Stimulated activated CD8-positive, alpha-beta memory T cell treated with anti-CD3 and anti-CD28 coated beads, Interleukin-4, amount 100 ng/mL, for 4 hours (primary cell): ENCODE results near the gene WDR27.
"Not testable (repeated sequence)": the region's sequence is repeated elsewhere in the genome, so short reads cannot be mapped to it uniquely, and the experiment has no call there.

Experiments
- DNase-seq, 2 donors: peaks; one replicate each; pipeline ENCODE4 v3.0.0-alpha.2; 2020; ENCODE audit warnings: low read depth in 2 of 2, low spot score in 1 of 2

The WDR27 gene

DNA sequence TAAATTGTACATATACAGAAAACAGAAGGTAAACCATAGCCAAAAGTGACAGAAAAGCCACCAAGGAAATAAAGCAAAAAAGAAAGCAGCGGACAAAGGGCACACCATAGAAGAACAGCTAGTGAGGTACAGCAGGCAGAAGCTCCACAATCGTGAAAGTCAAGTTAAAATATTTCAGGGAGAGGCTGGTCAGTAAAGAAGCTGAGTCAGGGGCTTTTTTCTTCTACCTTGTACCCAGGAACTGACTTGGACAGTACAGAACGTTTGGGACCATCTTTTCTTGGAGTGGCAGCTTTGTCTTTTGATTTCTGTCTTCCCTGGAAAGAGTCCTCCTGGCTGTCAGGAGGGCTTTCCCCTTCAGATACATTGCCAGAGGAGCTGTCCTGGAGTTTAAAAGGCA lies 8.2 kb upstream of the WDR27 start:
- DNase-seq, result no peak

DNA sequence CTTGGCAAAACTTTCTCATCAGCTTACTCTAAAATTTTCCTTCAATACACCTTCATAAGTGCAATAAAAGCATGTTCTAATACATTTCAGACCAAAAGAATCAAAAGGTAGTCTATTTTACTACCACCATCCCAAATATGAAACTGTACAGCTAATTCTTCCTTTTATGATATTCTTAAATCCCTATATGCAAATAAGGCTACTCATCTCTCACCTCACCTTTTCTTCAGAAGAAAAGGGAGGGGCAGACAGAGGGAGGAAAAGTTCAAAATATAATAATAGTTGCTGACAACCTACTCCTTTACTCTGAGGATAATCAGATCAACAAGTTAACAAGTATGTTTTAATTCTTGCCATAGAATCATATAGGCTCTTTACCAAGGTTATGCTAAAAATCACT lies 7.5 kb upstream of the WDR27 start:
- DNase-seq, result no peak

DNA sequence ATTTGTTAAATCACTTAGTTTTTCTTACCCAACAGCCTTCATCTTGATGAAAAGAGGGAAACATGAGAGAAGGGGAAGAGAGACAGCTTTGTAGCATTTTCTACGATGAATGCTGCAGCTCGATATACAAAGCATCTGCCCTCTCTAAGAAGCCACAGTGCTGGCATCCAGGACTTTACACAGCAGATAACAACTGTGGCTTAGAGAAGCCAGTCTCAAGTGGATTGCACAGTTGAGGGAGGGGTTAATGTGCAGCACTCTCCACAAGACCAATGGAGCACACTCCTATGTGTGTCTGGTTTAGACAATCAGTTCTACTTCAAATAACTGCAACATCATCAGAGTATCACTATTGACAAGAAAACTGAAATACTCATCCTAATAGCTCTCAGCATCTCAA lies 5.9 kb upstream of the WDR27 start:
- no peak for DNase-seq

DNA sequence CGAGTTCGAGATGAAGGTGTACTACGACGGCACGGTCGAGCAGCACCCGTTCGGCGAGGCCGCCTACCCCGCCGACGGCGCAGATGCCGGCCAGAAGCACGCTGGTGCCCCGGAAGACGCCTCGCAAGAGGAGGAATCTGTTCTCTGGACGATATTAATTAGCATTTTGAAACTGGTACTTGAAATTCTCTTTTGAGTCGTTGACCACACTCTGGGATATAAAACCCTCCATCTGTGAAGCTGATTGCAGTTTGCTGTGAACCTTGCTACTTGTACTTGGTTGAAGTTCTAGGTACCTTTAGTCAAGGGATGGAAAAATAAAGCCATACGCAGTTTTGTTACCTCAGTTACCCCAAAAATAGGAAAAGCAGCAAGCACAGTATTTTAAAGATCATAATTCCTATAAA lies 1.0 kb upstream of the WDR27 start:
- DNase-seq, result no peak

DNA sequence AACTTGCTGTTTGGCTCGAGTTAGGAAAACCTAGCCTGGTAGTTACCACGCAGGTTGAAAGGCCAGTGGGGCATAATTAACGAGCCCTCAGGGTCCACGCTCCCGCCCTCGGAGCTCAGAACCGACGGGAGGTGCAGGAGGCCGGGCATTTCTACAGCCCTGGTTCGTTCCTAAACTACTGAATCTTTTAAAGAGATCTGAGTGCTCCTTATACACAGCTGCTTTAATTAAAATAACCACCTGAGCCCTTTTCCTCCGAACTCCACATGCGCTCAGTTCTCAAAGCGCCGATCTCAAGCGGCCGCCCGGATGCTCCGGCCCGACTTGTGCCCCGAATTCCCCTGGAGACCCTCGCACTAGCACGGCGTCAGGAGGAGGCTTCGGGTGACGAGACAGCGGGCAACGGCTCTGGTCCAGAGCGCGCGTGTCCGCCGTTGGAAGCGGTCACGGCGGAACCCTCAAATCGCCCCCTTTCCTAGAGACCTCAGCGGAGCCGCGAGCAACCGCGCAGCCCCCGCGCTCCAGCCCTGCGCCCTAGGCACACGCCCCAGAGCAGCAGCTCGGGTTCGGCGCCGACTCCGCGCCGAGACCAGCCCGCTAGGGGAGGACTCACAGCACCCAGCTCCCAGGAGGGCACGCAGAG lies 397 bp downstream of the WDR27 start:
- no peak for DNase-seq

DNA sequence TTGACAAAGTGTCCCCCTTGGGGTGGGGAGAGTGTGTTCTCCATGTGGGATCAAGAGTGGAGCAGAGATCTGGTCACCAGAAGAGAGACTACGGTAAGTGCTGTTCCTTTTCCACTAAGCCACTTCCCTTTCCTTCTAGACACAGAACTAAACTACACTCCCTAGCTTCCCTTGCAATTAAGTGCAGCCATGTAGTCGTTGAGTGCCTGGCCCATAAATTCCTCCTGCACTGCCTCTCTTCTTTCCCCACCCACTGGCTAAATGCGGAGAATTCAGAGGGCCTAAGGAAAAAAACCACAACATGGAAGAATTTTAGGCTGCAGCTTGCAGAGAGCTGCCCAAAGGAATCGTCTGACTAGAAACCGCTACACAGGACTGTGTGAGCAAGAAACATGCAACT lies 1.5 kb downstream of the WDR27 start:
- DNase-seq, result no peak

DNA sequence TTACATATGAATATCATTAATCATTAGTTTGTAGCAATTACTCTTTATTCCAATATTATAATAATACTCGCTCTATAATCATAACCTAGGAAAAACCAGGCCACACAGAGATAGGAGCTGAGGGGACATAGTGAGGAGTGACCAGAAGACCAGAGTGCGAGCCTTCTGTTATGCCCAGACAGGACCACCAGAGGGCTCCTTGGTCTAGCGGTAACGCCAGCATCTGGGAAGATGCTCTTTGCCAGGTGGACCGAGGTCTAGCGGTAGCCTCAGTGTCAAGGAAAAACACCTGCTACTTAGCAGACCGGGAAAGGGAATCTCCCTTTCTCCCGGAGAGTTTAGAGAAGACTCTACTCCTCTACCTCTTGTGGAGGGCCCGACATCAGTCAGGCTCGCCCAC lies 4.7 kb downstream of the WDR27 start:
- DNase-seq, result not testable (repeated sequence)

DNA sequence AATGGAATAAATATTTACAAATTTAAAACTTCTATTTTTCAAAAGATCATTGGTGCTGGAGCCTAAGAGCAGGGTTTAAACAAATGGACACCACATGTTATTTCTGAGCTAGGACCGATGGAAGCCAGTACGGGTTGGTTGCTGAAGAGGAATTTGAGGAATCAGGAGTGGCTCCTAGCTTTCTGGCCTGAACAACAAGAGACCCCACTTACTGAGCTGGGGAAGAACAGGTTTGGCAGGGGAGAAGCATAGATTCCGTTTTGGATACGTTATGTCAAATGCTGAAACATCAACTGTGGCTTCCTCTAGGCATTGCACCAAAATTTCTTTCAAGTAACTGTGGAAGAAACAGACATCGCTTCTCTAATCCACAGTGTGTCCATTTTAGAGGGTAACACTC lies 6.7 kb downstream of the WDR27 start:
- no peak for DNase-seq

DNA sequence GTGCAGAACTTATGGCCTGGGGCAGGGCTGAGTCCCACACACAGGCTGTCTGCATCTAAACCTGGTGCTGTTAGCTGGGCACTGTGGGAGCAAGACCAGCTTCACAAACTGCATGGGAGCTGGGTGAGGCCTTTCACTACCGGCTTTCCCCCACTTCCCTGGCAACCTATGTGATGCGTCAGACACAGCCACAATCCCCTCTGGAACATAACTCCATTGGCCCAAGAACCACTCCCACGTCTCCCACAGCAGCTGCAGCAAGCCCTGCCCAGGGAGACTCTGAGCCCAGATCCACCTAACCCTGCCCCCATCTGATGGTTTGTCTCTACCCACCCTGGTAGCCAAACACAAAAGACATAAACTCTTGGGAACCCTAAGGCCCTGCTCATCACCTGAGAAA lies 9.3 kb downstream of the WDR27 start:
- no peak for DNase-seq

DNA sequence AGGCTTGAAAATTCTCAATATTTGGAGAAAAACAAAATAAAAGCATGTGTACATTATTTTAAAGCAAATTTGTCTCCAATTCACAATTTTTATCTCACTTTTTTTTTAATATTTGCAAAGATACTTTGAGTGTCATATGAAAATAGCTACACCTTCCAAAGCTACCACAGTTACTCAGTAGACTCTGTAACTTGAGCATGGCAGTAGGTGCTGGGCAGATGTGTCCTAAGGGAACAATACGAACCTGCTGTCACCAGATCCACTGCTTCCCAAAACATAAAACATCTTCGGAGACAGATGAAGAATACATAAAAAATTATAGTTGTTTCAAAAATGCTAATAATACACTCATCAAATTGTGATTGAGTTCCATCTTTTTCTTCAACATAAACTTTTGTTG lies 10.6 kb downstream of the WDR27 start:
- no peak for DNase-seq

DNA sequence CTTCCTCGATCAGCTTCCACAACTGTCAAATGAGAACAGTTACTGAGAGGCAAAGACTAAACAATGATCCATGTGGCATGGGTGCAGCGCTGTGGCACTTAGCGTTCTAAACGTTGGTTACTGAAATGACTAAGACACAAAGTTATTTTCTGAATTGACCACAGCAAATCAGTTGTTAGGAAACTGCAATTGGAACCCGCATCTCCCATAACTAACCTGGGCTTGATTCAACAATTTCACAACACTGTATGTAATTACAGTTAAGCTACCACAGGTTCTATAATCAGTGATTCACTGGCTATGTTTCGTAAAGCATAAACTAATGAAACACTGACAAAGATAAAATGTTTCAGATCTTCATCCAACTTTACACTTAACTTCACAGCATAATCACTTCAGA lies 12.5 kb downstream of the WDR27 start:
- DNase-seq, result no peak

DNA sequence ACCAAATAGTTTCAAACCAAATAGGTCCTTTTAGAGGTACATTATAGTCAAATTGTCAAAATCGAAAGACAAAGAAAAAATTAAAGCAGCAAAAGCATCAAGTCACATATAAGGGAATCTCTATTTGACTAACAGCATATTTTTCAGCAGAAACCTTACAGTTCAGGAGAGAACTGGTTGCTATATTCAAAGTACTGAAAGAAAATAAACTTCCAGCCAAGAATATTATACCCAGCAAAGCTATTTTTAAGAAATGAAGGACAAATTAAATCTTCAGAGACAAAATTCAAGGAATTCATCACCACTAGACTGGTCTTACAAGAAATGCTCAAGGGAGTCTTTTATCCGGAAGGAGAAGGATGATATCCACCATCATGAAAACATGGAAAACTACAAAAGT lies 16.0 kb downstream of the WDR27 start:
- no peak for DNase-seq

DNA sequence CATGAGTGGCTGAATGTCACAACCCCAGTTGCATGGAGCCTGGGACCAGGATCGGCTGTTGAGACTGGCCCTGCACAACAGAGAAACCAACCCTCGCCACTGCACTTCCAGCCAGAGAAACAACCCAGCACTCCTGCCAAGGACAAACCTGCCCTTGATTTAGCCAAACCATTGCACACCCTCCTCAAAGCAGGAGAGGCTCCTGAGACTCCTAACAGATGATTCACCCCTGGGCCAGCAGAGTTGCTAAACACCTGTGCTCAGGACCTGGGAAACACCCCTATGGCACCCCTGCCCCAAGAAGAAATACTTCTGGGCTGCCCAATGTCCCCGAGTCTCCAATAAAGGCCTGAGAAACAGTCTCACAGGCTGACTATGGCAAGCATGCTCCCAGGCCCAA lies 17.8 kb downstream of the WDR27 start:
- DNase-seq, result no peak

DNA sequence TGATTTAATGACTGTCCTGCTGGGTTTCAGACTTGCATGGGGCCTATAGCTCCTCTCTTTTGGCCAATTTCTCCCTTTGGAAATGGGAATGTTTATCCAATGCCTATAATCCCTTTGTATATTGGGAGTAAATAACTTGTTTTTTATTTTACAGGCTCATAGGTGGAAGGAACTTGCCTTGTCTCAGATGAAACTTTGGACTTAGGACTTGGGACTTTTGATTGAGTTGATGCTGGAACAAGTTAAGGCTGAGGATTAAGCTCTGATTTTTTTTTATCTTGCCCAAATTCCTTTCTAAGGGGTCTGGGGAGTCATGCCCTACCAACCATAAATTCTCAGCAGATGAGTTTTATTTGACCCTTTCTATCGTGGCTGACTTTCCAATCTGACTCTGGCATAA lies 23.5 kb downstream of the WDR27 start:
- no peak for DNase-seq

DNA sequence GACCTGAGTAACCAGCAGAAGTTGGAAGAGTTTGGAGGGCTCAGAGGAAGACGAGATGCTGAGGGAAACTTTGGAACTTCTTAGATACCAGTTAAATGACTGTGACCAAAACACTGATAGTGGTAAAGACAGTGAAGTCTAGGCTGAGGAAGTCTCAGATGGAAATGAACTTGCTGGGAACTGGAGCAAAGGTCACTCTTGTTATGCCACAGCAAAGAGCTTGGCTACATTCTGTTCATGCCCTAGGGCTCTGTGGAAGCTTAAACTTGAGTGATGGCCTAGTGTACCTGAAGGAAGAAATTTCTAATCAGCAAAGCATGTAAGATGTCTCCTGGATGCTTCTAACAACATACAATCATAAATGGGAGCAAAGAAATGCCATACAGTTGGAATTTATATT lies 24.7 kb downstream of the WDR27 start:
- no peak for DNase-seq

DNA sequence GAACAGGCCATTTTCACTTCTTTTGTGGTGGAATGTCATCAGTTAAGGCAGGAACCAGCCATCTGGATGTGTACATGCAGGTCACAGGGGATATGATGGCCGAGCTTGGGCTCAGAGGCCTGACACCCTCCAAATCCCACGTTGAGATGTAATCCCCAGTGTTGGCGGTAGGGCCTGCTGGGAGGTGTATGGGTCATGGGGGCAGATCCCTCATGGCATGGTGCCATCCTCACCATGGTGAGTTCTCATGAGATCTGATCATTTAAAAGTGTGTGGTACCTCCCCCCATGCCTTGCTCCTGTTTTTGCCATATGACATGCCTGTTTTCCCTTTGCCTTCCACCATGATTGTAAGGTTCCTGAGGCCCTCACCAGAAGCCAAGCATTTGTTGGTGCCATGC lies 26.8 kb downstream of the WDR27 start:
- DNase-seq, result no peak

DNA sequence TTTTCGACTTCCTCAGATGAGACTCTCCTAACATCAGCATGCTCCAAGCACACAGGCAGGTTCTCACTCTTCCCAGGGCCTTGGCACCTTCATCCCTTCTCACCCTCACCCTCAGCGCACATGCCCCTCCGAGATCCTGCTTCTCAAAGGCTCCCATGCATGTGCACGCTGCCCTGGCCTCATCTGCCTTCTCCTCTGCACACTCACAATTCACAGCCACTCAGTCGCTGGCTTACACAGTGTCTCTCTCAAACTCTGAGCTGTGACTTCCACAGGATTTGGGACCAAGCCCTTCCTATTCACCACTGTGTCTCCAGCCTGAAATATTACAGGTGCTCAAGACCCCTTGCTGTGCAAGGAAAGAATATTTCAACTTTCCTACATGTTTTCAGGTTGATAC lies 30.3 kb downstream of the WDR27 start:
- no peak for DNase-seq

DNA sequence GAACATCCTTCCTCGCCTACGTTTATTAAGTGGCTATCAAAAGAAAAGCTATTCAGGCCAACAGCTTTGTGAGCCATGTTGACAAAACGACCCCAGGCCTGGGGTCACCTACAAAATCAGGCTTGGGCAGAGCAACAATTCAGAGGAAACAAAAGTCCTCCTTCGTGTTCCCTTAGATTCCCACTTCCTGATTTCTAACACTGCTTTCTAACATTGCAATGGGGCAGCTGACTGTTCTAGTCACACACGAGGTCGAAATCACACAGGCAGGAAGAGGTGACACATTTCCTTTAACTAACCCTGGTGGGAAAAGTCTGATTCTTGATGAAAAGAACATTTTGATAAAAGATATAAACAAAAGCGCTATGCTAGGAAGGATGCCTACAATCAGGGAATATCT lies 31.9 kb downstream of the WDR27 start:
- DNase-seq, result no peak

DNA sequence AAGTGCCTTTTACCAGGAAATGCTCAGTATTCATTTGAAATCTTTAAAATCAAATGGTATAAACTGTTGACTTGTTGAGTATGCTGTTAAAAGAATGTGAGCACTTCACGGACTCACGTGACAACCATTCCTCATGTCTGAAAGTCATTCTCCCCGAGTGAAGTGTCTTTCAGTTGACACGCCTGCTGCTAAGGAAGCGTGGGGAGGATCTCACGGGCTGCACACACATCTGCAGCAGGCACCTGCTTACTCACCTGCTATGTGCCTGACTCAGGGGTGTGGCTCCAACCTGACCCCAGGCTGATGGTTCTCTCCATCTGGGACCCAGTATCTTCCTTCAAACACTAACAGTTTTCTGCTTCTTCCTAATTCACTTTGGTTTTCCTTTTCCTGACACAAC lies 32.7 kb downstream of the WDR27 start:
- DNase-seq, result no peak

DNA sequence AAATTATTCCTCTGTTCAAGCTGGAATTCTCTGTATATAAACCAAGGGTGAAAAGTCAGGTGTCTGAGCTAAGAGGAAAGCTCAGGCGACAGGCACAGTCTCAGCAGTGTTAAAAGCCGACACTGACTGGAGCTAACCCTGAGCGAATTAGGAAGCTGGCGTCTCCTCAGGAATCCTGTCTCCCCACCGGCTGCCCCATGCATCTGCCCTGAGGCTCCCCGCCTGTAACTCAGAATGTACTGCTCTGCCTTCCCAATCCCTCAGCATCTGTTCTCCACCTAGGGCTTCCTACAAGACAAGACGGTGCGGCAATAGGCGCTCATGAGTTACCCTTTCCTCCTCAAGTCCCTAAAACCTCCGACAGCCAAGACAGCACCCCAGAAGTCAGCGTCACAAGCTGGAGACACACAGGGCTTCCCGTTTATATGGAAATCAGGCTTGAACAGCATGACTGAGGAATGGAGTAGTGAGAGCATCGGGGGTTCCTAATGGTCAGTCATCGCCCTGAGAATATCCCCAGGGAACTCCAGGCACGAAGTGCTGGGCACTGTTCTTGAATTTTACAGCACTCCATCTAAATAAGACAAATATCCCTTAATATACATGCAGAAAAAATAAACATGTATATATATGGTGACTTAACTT lies 33.5 kb downstream of the WDR27 start:
- DNase-seq, result no peak

DNA sequence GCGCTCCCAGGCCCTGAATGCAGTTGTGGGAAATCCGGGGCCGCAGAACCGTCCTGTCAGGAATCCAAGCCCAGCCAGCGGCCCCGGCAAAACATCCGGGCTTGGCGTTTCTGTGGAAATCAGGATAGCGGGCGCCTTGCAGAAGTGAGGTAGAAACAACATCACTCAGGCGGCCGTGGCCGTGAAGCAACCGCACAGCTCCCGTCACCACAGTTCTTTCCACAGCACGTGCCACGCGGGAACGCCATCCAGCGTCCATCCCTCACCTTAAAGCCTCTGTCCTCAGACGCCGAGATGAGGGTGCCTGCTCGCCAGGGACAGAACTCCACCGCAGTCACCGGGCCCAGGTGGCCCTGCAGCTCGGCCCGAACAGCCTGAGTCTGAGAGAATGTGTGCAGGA lies 34.1 kb downstream of the WDR27 start:
- DNase-seq, result no peak

DNA sequence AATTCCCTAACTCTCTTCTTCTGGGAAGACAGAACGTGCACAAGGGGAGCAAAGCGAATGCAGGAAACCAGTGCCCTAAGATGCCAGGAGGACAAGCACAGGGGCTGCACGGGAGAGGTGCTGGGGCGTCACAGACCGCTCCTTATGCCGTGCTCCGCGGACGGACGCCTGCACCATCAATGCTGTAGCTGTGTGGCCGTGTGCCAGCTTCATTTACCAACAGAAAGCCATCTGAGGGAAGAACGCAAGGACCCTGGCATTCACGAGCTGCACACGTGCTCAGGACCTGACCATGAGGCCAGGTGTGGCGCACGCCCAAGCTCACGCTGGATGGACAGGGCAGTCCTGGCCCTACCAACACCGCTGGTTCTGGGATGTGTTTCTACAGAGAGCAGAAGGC lies 35.4 kb downstream of the WDR27 start:
- no peak for DNase-seq

DNA sequence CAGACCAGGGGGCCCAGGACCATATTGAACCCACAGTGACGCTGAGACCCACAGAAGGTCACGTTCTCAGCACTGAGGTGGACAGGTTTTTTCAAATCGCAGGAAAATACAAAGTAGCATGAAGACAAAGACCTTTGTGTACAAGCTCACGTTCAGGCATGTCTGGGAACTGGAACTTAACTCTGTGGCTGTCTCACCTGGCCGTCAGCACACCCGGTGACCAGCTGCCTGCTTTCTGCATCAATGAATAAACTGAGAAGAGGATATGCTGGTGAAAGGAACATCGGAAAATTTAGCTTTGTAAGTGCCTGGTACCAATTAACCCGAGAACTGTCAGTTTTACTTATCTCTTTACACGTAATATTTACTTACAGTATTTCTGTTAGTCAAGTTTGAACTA lies 36.5 kb downstream of the WDR27 start:
- no peak for DNase-seq
